PC-3 (cell line): Measurements from ENCODE around the gene COL6A6. TPM values are rescaled to one million over a fixed set of nuclear protein-coding genes. Genes with fewer than 3 reads are reported as not detected.

Experiments used
- ATAC-seq: fragments of 200-7000 bp; cut with Tn5 transposase; 2 replicates; pipeline ENCODE4 v1.9.1; 2020; ENCODE audit warnings: mild to moderate bottlenecking, moderate library complexity
- BruUV-seq: library from RNA; stranded (reverse); fragments of 400-500 nt; replicated peaks from 2 replicates; lab custom pipeline; 2021; lab: Mats Ljungman, UMichigan
- CTCF ChIA-PET: fragments of 300-600 bp; sonication (Branson Sonifier 250); formaldehyde crosslinking; loops from one replicate; lab custom pipeline; 2022; ENCODE audit warnings: antibody characterized with exemption; lab: Charles Lee
- POLR2A ChIA-PET: fragments of 300-600 bp; sonication (Branson Sonifier 250); formaldehyde crosslinking; loops from one replicate; lab custom pipeline; 2022; ENCODE audit warnings: antibody characterized with exemption; ENCODE audit not compliant: unreplicated experiment; lab: Charles Lee
- DNase-seq: peaks from one replicate; pipeline ENCODE4 v3.0.0-alpha.2; 2015
- H2AFZ ChIP-seq: fragments of 300-600 bp; sonication (generic); 2 replicates; pipeline ENCODE4 v1.6.0; 2016; ENCODE audit warnings: antibody characterized with exemption, low read length
- H3F3A ChIP-seq: fragments of 300-600 bp; sonication (generic); one replicate; pipeline ENCODE4 v1.6.0; 2017; ENCODE audit warnings: antibody characterized with exemption, low read length, control low read depth, mild to moderate bottlenecking; ENCODE audit not compliant: unreplicated experiment
- H3K27ac ChIP-seq: fragments of 300-600 bp; sonication (generic); 2 replicates; pipeline ENCODE4 v1.5.1; 2016; ENCODE audit warnings: mild to moderate bottlenecking, low read length
- H3K27me3 ChIP-seq: fragments of 300-600 bp; sonication (generic); 2 replicates; pipeline ENCODE4 v1.6.1; 2016; ENCODE audit warnings: low read length, mixed read lengths
- H3K36me3 ChIP-seq: fragments of 300-600 bp; sonication (generic); 2 replicates; pipeline ENCODE4 v1.6.1; 2016; ENCODE audit warnings: low read depth, mixed run types, low read length, mixed read lengths
- H3K4me1 ChIP-seq: fragments of 300-600 bp; sonication (generic); 2 replicates; pipeline ENCODE4 v1.5.1; 2016; ENCODE audit warnings: low read length; ENCODE audit not compliant: insufficient read depth
- H3K4me2 ChIP-seq: fragments of 300-600 bp; sonication (generic); 2 replicates; pipeline ENCODE4 v1.6.0; 2016; ENCODE audit warnings: low read length
- H3K4me3 ChIP-seq: fragments of 300-600 bp; sonication (generic); 2 replicates; pipeline ENCODE4 v1.5.1; 2016; ENCODE audit warnings: mild to moderate bottlenecking, low read length, mixed read lengths
- H3K79me2 ChIP-seq: fragments of 300-600 bp; sonication (generic); 2 replicates; pipeline ENCODE4 v1.6.1; 2017; ENCODE audit warnings: low read length, mixed read lengths
- H3K9ac ChIP-seq: fragments of 300-600 bp; sonication (generic); 2 replicates; pipeline ENCODE4 v1.6.0; 2016; ENCODE audit warnings: mild to moderate bottlenecking, low read length
- H3K9me2 ChIP-seq: fragments of 300-600 bp; sonication (generic); replicated peaks from 2 replicates; pipeline ENCODE4 v1.6.1; 2016; ENCODE audit warnings: mixed run types, low read length, mixed read lengths
- H3K9me3 ChIP-seq: fragments of 300-600 bp; sonication (generic); 2 replicates; pipeline ENCODE4 v1.6.1; 2016; ENCODE audit warnings: low read length, mixed read lengths
- H4K20me1 ChIP-seq: fragments of 300-600 bp; sonication (generic); 2 replicates; pipeline ENCODE4 v1.6.1; 2016; ENCODE audit warnings: low read length, mixed read lengths
- EZH2 ChIP-seq: fragments of 300-600 bp; sonication (generic); IDR thresholded peaks from one replicate; pipeline ENCODE4 v1.6.1; 2017; ENCODE audit warnings: antibody characterized with exemption, mild to moderate bottlenecking, low read length; ENCODE audit not compliant: unreplicated experiment
- EZH2phosphoT487 ChIP-seq: fragments of 300-600 bp; sonication (generic); IDR thresholded peaks from 2 replicates; pipeline ENCODE4 v1.6.1; 2018; ENCODE audit warnings: mild to moderate bottlenecking, antibody characterized with exemption, low read length, borderline replicate concordance
- intact Hi-C: fragments of 100-400 bp; cut with micrococcal nuclease; formaldehyde crosslinking; loops from 2 replicates; pipeline ENCODE4 v1.9.0; 2023
- total RNA-seq: library from RNA; depleted of rRNA; stranded (reverse); fragments of >200 nt; gene quantifications from 2 replicates; pipeline ENCODE4 v1.2.3, GENCODE V29; 2014
- TF ChIP-seq, protein P1 (sequence below): fragments of 300-600 bp; sonication (generic); conservative IDR thresholded peaks from 2 replicates; pipeline ENCODE4 v1.5.1; 2017; ENCODE audit warnings: antibody characterized with exemption, low read depth, mild to moderate bottlenecking, low read length

The COL6A6 gene
- total RNA-seq, 1 experiment from 2014 or later = not detected

DNA sequence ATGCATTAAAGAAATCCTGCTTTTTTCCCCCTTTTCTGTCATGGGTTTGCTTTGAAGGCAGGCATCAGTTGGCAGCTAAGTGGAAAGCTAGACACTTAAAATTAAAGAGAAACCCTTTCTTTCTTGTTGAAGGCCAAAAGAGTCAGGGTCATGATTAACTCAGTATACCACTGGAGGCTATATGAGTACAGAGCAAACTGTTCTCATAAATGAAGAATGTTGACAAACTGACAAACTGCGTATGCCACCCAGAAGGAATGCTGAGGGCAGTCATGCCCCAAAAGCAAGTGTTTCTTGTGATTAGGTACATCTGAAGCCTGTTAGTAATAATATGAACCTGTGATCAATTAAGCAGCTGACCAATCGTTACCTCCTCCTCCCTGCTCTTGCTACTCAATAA, 43.6 kb upstream of the COL6A6 start:
- Histone ChIP-seq H2AFZ (no peak overlapping the region), H3K4me2 (no peak overlapping the region), H3K4me1 (no peaks in the 10 kb centered on the region), H3K27ac (no peak overlapping the region), H3K9ac (no peak overlapping the region), H4K20me1 (no peaks in the 10 kb centered on the region), H3K27me3 (peaks cover 15% of the 10 kb centered on the region), H3K4me3 (no peak overlapping the region), H3F3A (no peaks in the 10 kb centered on the region), H3K9me3 (no peaks in the 10 kb centered on the region), H3K36me3 (no peaks in the 10 kb centered on the region), H3K9me2 (no peaks in the 10 kb centered on the region), H3K79me2 (no peaks in the 10 kb centered on the region)
- TF ChIP-seq, protein P1, sequence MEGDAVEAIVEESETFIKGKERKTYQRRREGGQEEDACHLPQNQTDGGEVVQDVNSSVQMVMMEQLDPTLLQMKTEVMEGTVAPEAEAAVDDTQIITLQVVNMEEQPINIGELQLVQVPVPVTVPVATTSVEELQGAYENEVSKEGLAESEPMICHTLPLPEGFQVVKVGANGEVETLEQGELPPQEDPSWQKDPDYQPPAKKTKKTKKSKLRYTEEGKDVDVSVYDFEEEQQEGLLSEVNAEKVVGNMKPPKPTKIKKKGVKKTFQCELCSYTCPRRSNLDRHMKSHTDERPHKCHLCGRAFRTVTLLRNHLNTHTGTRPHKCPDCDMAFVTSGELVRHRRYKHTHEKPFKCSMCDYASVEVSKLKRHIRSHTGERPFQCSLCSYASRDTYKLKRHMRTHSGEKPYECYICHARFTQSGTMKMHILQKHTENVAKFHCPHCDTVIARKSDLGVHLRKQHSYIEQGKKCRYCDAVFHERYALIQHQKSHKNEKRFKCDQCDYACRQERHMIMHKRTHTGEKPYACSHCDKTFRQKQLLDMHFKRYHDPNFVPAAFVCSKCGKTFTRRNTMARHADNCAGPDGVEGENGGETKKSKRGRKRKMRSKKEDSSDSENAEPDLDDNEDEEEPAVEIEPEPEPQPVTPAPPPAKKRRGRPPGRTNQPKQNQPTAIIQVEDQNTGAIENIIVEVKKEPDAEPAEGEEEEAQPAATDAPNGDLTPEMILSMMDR = no peak
- TF ChIP-seq EZH2phosphoT487 = no peak
- TF ChIP-seq EZH2 = no peak
- ATAC-seq = no peak
- ChIA-PET CTCF (no interaction called here), POLR2A (no interaction called here)
- DNase-seq = peak; percentile 6
- no TSS peak for BruUV-seq
- intact Hi-C loops = no loop called here

DNA sequence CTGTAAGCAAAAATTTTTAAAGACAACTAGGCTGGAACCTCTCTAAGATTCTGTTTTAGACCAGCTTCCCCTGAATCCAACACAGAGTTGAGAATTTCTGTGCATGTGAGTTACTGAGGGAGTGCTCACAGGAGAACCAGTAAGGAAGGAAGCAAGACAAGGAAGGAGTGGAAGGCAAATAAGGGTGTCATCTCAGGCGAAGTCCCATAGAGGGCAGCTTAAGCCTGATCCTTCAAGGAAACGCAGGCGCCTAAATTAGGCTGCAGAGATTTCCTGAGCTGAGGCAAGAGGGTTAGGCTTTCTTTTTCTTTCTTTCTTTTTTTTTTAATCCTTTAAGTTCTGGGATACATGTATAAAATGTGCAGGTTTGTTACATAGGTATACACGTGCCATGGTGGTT, 36.2 kb upstream of the COL6A6 start:
- Histone ChIP-seq H3K4me2 (no peak overlapping the region), H4K20me1 (no peaks in the 10 kb centered on the region), H3K4me1 (no peaks in the 10 kb centered on the region), H2AFZ (no peak overlapping the region), H3K9me3 (no peaks in the 10 kb centered on the region), H3K27ac (no peak overlapping the region), H3K4me3 (no peak overlapping the region), H3K9ac (no peak overlapping the region), H3F3A (no peaks in the 10 kb centered on the region), H3K9me2 (no peaks in the 10 kb centered on the region), H3K36me3 (no peaks in the 10 kb centered on the region), H3K79me2 (no peaks in the 10 kb centered on the region), H3K27me3 (peaks cover 9% of the 10 kb centered on the region; the same call in 1 of the 2 replicates)
- BruUV-seq = no TSS peak
- DNase-seq (peak; percentile 48), ATAC-seq (peak; percentile 37; the same call in 1 of the 2 replicates)
- TF ChIP-seq EZH2phosphoT487 = no peak
- TF ChIP-seq EZH2 = no peak
- TF ChIP-seq, protein P1 = peak; percentile 44
- intact Hi-C loops = no loop called here
- ChIA-PET CTCF (interaction anchor here (1.1 kb wide), 1 partner anchor 58 kb away, joined by 3 read pairs; no protein-coding TSS in a partner anchor), POLR2A (no interaction called here)

DNA sequence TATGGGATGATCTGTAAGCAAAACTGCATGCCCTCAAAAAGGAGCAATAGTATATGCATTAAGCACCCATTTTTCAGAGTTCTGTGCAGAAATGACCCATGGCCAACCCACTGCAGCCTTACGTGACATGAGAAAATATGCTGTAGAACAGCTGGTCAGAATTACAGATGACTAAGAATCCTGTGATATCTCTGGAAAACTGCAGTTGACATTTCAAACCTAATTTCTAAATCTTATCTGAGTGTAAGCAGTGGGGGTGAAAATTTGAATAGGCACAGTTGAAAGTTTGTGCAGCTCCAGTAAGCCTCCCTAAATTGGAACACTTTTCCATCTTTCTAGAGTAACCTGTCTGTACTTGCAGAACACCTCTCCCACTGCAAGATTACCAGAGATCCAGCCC, 28.7 kb upstream of the COL6A6 start:
- Histone ChIP-seq H2AFZ (no peak overlapping the region), H3K9ac (no peak overlapping the region), H3K4me1 (no peaks in the 10 kb centered on the region), H3K9me2 (no peaks in the 10 kb centered on the region), H3K4me2 (no peak overlapping the region), H3K4me3 (no peak overlapping the region), H4K20me1 (no peaks in the 10 kb centered on the region), H3F3A (no peaks in the 10 kb centered on the region), H3K27ac (no peak overlapping the region), H3K79me2 (no peaks in the 10 kb centered on the region), H3K36me3 (no peaks in the 10 kb centered on the region), H3K9me3 (no peaks in the 10 kb centered on the region), H3K27me3 (peaks cover 37% of the 10 kb centered on the region)
- ATAC-seq = no peak
- no peak for DNase-seq
- POLR2A ChIA-PET = no interaction called here
- BruUV-seq = no TSS peak
- TF ChIP-seq, protein P1 = no peak
- TF ChIP-seq EZH2 (no peak), EZH2phosphoT487 (no peak)
- CTCF ChIA-PET = no interaction called here
- intact Hi-C loops = no loop called here
